DND-41 (cell line): ENCODE measurements around the gene CRYL1.

Source experiments
- CTCF ChIP-seq: IDR thresholded peaks from 2 replicates; pipeline ENCODE4 v1.5.1; 2012; ENCODE audit warnings: borderline replicate concordance, low read length, moderate library complexity, mild to moderate bottlenecking; ENCODE audit not compliant: poor library complexity, severe bottlenecking; ENCODE audit errors: extremely low read depth
- EZH2 ChIP-seq: IDR thresholded peaks from 3 replicates; pipeline ENCODE4 v1.6.1; 2012; ENCODE audit warnings: borderline replicate concordance, low read depth, mild to moderate bottlenecking, moderate library complexity, low read length, inconsistent platforms; ENCODE audit not compliant: severe bottlenecking

- TF ChIP-seq CTCF: no peak
- no peak for TF ChIP-seq EZH2
These were observed 33.3 kb upstream of the CRYL1 start for GRCh38 chr13:20558982-20559381.
